ENCODE results near the gene RAB3B. TPM values are rescaled to one million over a fixed set of nuclear protein-coding genes. Genes with fewer than 3 reads are reported as not detected.

The RAB3B gene
- total and polyA plus RNA-seq, 2 of the 4 experiments (the other 2 are of a cell fraction), result 33.6 to 78.5 TPM

DNA sequence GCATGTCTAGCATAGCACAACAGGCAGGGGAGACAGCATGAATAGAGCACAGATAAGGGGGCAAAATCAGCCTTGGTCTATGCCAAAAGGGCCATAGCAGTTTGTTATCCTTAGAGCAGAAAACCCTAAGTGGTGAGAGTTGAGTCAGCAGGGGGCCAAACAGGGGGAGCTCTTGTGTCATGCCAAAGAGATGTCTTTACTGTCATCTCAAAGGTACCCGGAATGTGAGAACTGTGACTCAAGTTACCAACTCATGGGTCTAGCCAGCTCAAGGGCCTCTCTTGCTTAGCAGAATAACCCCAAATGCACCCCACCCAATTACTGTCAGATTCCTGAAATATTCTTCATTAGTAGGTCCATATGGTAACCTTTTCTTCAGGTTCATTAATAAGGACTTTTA lies 66.0 kb downstream of the RAB3B start (continued):
- no peak for TF ChIP-seq MAFK (IDR thresholded peaks at IDR 0.05; ENCODE audit: low read depth, low read length)
- no peak for TF ChIP-seq NFE2L2 (IDR thresholded peaks at IDR 0.05; ENCODE audit: low read depth, low read length)

DNA sequence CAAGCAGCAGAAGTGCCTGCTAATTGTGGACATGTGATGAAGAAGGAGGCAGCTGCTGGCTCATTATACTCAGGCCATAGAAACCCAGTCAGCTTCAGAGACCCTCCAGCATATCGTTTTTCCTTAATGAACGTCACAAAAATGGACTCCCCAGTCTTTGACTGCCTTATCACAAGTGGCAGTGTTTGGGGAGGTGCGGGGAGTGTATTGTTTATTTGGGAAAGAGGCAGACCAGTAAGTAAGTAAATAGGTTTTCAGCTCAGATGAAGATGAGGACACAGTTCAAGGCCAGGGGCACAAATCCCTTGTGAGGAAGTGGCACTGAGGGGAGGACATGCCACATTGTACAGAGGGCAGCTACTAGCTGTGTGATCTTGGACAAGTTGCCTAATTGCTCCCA lies 68.5 kb downstream of the RAB3B start:
- Histone ChIP-seq H3K4me1 (ENCODE audit: control insufficient read depth, insufficient read depth, low read length) (peaks cover 39% of the 10 kb centered on the region), H3K27ac (ENCODE audit: insufficient read depth, low read length) (no peak overlapping the region), H3K36me3 (ENCODE audit: control insufficient read depth, insufficient read depth, low read length) (peaks cover 13% of the 10 kb centered on the region; the same call in 1 of the 2 replicates), H3K4me3 (ENCODE audit: insufficient read depth, low read depth, low read length) (no peak overlapping the region), H2BK120ac (ENCODE audit: low read depth, low read length) (peak overlapping the region; percentile 58), H3K18ac (ENCODE audit: low read depth, low read length) (peak overlapping the region; percentile 72; the same call in 1 of the 2 replicates), H4K8ac (ENCODE audit: low read depth in 2 of 2, low read length in 2 of 2) (peak overlapping the region; percentile 15 to 77; a peak in 3 of 4 replicates), H3K27me3 (ENCODE audit: control insufficient read depth, insufficient read depth, low read length) (no peaks in the 10 kb centered on the region), H3K4ac (ENCODE audit: low read depth, low read length) (peak overlapping the region; percentile 58), H3K9me3 (ENCODE audit: control insufficient read depth, insufficient read depth, low read length) (no peaks in the 10 kb centered on the region), H2BK5ac (ENCODE audit: low read depth, low read length, poor library complexity, severe bottlenecking) (peak overlapping the region; percentile 71), H3K56ac (ENCODE audit: extremely low read depth, insufficient read depth, low read length) (no peak overlapping the region), H2AFZ (replicated peaks; ENCODE audit: low read length, poor library complexity) (no peak overlapping the region), H3K4me2 (ENCODE audit: low read depth, low read length) (no peak overlapping the region), H3K9me1 (ENCODE audit: insufficient read depth, low read length) (peaks cover 47% of the 10 kb centered on the region), H2AK5ac (ENCODE audit: low read depth, low read length) (peak overlapping the region; percentile 95), H4K20me1 (ENCODE audit: insufficient read depth, low read length) (no peaks in the 10 kb centered on the region), H2BK20ac (ENCODE audit: low read depth, low read length) (peak overlapping the region; percentile 36; the same call in 1 of the 2 replicates), H3K79me1 (ENCODE audit: low read depth in 1 of 2, low read length in 2 of 2) (peaks cover 55 to 85% of the 10 kb centered on the region in 2 experiments), H2BK15ac (ENCODE audit: low read depth, low read length) (peak overlapping the region; percentile 53; the same call in 2 of the 3 replicates), H3K23ac (ENCODE audit: low read depth, low read length) (peak overlapping the region; percentile 59; the same call in 1 of the 2 replicates), H4K91ac (ENCODE audit: insufficient read depth, low read depth, low read length) (peak overlapping the region; percentile 72), H4K5ac (ENCODE audit: low read depth, low read length) (peak overlapping the region; percentile 73; the same call in 1 of the 2 replicates), H2AK9ac (replicated peaks; ENCODE audit: low read depth, low read length, poor library complexity) (peak overlapping the region; percentile 60), H3K9ac (ENCODE audit: low read depth, low read length) (no peak overlapping the region), H3K14ac (replicated peaks; ENCODE audit: low read depth, low read length) (peak overlapping the region; percentile 46)
- dilution Hi-C loops (cut with HindIII; ENCODE audit: low sequenced_read_pairs, unreplicated experiment) (no loop called here), in situ Hi-C loops (cut with MboI; ENCODE audit: low sequenced_read_pairs) (no loop called here), intact Hi-C loops (cut with micrococcal nuclease) (no loop called here)
- BruUV-seq (replicated peaks), result no TSS peak
- ChIA-PET POLR2A (ENCODE audit: unreplicated experiment) (no interaction called here), CTCF (no interaction called here)
- no CpG with 5 or more reads among the region's 3 CpGs for WGBS, 2 experiments (ENCODE audit: extremely low coverage in 2 of 2, insufficient read length in 1 of 2)
- ATAC-seq (ENCODE audit: low read depth) (no peak), DNase-seq (no peak)
- TF ChIP-seq BHLHE40 (IDR thresholded peaks at IDR 0.05; ENCODE audit: low read depth, low read length), result no peak
- TF ChIP-seq, protein P1, sequence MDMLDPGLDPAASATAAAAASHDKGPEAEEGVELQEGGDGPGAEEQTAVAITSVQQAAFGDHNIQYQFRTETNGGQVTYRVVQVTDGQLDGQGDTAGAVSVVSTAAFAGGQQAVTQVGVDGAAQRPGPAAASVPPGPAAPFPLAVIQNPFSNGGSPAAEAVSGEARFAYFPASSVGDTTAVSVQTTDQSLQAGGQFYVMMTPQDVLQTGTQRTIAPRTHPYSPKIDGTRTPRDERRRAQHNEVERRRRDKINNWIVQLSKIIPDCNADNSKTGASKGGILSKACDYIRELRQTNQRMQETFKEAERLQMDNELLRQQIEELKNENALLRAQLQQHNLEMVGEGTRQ (IDR thresholded peaks at IDR 0.05; ENCODE audit: low read depth, low read length), result no peak
- no peak for TF ChIP-seq CHD1 (IDR thresholded peaks at IDR 0.05; ENCODE audit: low read depth, low read length)
- no peak for TF ChIP-seq POLR2A (IDR thresholded peaks at IDR 0.05; ENCODE audit: low read depth, low read length)
- TF ChIP-seq, protein P2, sequence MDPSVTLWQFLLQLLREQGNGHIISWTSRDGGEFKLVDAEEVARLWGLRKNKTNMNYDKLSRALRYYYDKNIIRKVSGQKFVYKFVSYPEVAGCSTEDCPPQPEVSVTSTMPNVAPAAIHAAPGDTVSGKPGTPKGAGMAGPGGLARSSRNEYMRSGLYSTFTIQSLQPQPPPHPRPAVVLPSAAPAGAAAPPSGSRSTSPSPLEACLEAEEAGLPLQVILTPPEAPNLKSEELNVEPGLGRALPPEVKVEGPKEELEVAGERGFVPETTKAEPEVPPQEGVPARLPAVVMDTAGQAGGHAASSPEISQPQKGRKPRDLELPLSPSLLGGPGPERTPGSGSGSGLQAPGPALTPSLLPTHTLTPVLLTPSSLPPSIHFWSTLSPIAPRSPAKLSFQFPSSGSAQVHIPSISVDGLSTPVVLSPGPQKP (IDR thresholded peaks at IDR 0.05; ENCODE audit: borderline replicate concordance, low read depth, low read length), result no peak
- TF ChIP-seq, protein P3, sequence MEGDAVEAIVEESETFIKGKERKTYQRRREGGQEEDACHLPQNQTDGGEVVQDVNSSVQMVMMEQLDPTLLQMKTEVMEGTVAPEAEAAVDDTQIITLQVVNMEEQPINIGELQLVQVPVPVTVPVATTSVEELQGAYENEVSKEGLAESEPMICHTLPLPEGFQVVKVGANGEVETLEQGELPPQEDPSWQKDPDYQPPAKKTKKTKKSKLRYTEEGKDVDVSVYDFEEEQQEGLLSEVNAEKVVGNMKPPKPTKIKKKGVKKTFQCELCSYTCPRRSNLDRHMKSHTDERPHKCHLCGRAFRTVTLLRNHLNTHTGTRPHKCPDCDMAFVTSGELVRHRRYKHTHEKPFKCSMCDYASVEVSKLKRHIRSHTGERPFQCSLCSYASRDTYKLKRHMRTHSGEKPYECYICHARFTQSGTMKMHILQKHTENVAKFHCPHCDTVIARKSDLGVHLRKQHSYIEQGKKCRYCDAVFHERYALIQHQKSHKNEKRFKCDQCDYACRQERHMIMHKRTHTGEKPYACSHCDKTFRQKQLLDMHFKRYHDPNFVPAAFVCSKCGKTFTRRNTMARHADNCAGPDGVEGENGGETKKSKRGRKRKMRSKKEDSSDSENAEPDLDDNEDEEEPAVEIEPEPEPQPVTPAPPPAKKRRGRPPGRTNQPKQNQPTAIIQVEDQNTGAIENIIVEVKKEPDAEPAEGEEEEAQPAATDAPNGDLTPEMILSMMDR (conservative IDR thresholded peaks at IDR 0.05; ENCODE audit: low read depth, low read length), result no peak
- no peak for TF ChIP-seq RFX5 (IDR thresholded peaks at IDR 0.05; ENCODE audit: low read depth, low read length)
- no peak for TF ChIP-seq RCOR1 (IDR thresholded peaks at IDR 0.05; ENCODE audit: insufficient replicate concordance, low read length)
- TF ChIP-seq MAFK (IDR thresholded peaks at IDR 0.05; ENCODE audit: low read depth, low read length), result no peak
- TF ChIP-seq FOS (IDR thresholded peaks at IDR 0.05; ENCODE audit: low read depth, low read length), result no peak
- TF ChIP-seq CEBPB (IDR thresholded peaks at IDR 0.05; ENCODE audit: low read depth, low read length), result no peak
- no peak for TF ChIP-seq MAZ (IDR thresholded peaks at IDR 0.05; ENCODE audit: borderline replicate concordance, low read depth, low read length)
- no peak for TF ChIP-seq NFE2L2 (IDR thresholded peaks at IDR 0.05; ENCODE audit: low read depth, low read length)
- TF ChIP-seq MXI1 (IDR thresholded peaks at IDR 0.05; ENCODE audit: borderline replicate concordance, low read depth, low read length), result no peak

All from IMR-90 (cell line).